ENCODE measurements around the gene OVOL1. TPM values are rescaled to one million over a fixed set of nuclear protein-coding genes. Genes with fewer than 3 reads are reported as not detected.

The OVOL1 gene
- total and polyA plus RNA-seq, 4 donors, result 0.05 TPM; not detected in 3

DNA sequence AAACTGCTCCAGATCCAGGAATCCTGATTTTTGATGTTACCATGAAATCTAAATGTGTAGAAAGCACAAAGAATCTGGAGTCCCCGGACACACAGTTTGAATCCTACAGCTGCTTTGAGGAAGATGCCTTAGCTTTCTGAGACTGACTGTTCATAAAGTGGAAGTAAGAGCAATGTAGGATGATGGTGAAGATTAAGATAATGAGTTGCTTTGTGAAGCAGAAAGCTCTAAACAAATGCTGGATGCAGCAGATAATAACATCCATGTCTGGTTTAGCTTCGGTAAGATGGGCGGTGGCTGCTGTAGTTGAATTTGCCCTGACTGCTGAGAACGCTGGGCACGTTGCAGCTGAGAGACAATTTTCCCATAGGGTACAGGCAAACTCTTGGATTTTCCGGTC lies 20.1 kb downstream of the OVOL1 start:
- Histone ChIP-seq H3K9ac (ENCODE audit: low read depth in 1 of 2, low read length in 2 of 2) (no peak overlapping the region), H3K9me3 (ENCODE audit: control insufficient read depth in 4 of 4, low read length in 3 of 4) (no peaks in the 10 kb centered on the region), H3K27me3 (ENCODE audit: control insufficient read depth in 4 of 4, insufficient read depth in 4 of 4, low read length in 3 of 4) (peaks cover 0 to 3% (median 0%) of the 10 kb centered on the region in 4 donors), H3K36me3 (ENCODE audit: control insufficient read depth in 4 of 4, insufficient read depth in 3 of 4, low read depth in 1 of 4, low read length in 3 of 4) (no peaks in the 10 kb centered on the region), H3K4me3 (ENCODE audit: low read depth in 1 of 3, low read length in 3 of 3) (no peak overlapping the region), H3K4me1 (ENCODE audit: control insufficient read depth in 4 of 4, insufficient read depth in 4 of 4, low read length in 3 of 4) (no peaks in the 10 kb centered on the region), H3K27ac (ENCODE audit: low read depth in 1 of 2, low read length in 2 of 2) (no peak overlapping the region)
- TF ChIP-seq, protein P1, sequence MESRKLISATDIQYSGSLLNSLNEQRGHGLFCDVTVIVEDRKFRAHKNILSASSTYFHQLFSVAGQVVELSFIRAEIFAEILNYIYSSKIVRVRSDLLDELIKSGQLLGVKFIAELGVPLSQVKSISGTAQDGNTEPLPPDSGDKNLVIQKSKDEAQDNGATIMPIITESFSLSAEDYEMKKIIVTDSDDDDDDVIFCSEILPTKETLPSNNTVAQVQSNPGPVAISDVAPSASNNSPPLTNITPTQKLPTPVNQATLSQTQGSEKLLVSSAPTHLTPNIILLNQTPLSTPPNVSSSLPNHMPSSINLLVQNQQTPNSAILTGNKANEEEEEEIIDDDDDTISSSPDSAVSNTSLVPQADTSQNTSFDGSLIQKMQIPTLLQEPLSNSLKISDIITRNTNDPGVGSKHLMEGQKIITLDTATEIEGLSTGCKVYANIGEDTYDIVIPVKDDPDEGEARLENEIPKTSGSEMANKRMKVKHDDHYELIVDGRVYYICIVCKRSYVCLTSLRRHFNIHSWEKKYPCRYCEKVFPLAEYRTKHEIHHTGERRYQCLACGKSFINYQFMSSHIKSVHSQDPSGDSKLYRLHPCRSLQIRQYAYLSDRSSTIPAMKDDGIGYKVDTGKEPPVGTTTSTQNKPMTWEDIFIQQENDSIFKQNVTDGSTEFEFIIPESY (IDR thresholded peaks at IDR 0.05), result no peak
- TF ChIP-seq HNF4A (conservative IDR thresholded peaks at IDR 0.05), result no peak
- no peak for TF ChIP-seq EGR1 (IDR thresholded peaks at IDR 0.05; ENCODE audit: low read depth in 2 of 2)
- TF ChIP-seq, protein P2, sequence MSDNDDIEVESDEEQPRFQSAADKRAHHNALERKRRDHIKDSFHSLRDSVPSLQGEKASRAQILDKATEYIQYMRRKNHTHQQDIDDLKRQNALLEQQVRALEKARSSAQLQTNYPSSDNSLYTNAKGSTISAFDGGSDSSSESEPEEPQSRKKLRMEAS (IDR thresholded peaks at IDR 0.05), result no peak
- no peak for TF ChIP-seq HNF4G (IDR thresholded peaks at IDR 0.05)
- no peak for TF ChIP-seq RXRA (IDR thresholded peaks at IDR 0.05)
- no peak for TF ChIP-seq RAD21 (IDR thresholded peaks at IDR 0.05)
- 69% methylated on average over 6 of the region's 6 CpGs for WGBS
- no peak for DNase-seq (ENCODE audit: low spot score)

DNA sequence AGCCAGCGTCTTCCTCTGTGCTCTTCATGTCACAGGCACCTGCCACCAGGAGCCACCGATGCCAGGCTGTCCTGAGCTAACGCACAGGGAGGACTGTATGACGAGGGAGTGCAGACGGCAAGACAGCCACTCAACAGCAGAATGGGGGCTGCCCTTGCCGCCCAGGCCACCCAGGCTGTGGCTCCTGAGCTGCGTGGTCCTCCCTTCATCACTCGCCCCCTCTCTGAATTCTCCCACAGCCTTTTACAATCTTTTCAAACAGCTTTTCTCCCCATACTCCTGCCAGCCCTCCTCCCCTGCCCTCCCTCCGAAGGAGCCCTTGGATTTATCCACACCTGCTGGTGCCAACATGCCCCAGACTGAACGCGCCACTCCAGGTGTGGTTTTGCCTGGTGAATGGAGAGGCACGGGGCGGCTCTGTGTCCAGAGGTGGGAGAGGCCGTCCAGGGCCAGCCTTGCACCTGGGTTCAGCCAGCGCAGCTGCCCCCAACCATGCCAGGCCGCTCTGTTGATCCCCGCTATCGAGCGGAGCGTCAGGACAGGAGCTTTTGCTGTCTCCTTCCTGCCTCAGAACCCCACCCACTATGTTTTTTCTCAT lies 22.0 kb downstream of the OVOL1 start:
- 76% methylated on average over 20 of the region's 20 CpGs for WGBS
- no peak overlapping the region for H3K9ac ChIP-seq (ENCODE audit: low read depth in 1 of 2, low read length in 2 of 2)
- TF ChIP-seq, protein P3, sequence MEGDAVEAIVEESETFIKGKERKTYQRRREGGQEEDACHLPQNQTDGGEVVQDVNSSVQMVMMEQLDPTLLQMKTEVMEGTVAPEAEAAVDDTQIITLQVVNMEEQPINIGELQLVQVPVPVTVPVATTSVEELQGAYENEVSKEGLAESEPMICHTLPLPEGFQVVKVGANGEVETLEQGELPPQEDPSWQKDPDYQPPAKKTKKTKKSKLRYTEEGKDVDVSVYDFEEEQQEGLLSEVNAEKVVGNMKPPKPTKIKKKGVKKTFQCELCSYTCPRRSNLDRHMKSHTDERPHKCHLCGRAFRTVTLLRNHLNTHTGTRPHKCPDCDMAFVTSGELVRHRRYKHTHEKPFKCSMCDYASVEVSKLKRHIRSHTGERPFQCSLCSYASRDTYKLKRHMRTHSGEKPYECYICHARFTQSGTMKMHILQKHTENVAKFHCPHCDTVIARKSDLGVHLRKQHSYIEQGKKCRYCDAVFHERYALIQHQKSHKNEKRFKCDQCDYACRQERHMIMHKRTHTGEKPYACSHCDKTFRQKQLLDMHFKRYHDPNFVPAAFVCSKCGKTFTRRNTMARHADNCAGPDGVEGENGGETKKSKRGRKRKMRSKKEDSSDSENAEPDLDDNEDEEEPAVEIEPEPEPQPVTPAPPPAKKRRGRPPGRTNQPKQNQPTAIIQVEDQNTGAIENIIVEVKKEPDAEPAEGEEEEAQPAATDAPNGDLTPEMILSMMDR (IDR thresholded peaks at IDR 0.05; ENCODE audit: low read depth, low read length, missing input control), result no peak
- no peak for TF ChIP-seq NR2F2 (IDR thresholded peaks at IDR 0.05)
- TF ChIP-seq RXRA (IDR thresholded peaks at IDR 0.05), result no peak
- no peak for TF ChIP-seq FOXA2 (IDR thresholded peaks at IDR 0.05)
- TF ChIP-seq GABPA (IDR thresholded peaks at IDR 0.05 in 1 of 2, conservative IDR thresholded peaks at IDR 0.05 in 1 of 2), result no peak
- no peak for TF ChIP-seq HNF4G (IDR thresholded peaks at IDR 0.05)
- no peak for TF ChIP-seq RAD21 (IDR thresholded peaks at IDR 0.05)
- no peak for TF ChIP-seq SP1 (IDR thresholded peaks at IDR 0.05)
- no peak for TF ChIP-seq TAF1 (conservative IDR thresholded peaks at IDR 0.05)
- TF ChIP-seq, protein P1 (IDR thresholded peaks at IDR 0.05), result no peak
- TF ChIP-seq EGR1 (IDR thresholded peaks at IDR 0.05; ENCODE audit: low read depth in 2 of 2), result no peak
- TF ChIP-seq, protein P4, sequence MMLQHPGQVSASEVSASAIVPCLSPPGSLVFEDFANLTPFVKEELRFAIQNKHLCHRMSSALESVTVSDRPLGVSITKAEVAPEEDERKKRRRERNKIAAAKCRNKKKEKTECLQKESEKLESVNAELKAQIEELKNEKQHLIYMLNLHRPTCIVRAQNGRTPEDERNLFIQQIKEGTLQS (IDR thresholded peaks at IDR 0.05), result no peak
- TF ChIP-seq FOXA1 (IDR thresholded peaks at IDR 0.05), result no peak
- no peak for TF ChIP-seq YY1 (IDR thresholded peaks at IDR 0.05)
- TF ChIP-seq JUND (IDR thresholded peaks at IDR 0.05), result no peak
- TF ChIP-seq, protein P5, sequence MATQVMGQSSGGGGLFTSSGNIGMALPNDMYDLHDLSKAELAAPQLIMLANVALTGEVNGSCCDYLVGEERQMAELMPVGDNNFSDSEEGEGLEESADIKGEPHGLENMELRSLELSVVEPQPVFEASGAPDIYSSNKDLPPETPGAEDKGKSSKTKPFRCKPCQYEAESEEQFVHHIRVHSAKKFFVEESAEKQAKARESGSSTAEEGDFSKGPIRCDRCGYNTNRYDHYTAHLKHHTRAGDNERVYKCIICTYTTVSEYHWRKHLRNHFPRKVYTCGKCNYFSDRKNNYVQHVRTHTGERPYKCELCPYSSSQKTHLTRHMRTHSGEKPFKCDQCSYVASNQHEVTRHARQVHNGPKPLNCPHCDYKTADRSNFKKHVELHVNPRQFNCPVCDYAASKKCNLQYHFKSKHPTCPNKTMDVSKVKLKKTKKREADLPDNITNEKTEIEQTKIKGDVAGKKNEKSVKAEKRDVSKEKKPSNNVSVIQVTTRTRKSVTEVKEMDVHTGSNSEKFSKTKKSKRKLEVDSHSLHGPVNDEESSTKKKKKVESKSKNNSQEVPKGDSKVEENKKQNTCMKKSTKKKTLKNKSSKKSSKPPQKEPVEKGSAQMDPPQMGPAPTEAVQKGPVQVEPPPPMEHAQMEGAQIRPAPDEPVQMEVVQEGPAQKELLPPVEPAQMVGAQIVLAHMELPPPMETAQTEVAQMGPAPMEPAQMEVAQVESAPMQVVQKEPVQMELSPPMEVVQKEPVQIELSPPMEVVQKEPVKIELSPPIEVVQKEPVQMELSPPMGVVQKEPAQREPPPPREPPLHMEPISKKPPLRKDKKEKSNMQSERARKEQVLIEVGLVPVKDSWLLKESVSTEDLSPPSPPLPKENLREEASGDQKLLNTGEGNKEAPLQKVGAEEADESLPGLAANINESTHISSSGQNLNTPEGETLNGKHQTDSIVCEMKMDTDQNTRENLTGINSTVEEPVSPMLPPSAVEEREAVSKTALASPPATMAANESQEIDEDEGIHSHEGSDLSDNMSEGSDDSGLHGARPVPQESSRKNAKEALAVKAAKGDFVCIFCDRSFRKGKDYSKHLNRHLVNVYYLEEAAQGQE (IDR thresholded peaks at IDR 0.05), result no peak
- TF ChIP-seq, protein P2 (IDR thresholded peaks at IDR 0.05), result no peak
- TF ChIP-seq HNF4A (conservative IDR thresholded peaks at IDR 0.05), result no peak
- no peak overlapping the region for H3K27ac ChIP-seq (ENCODE audit: low read depth in 1 of 2, low read length in 2 of 2)
- H3K36me3 ChIP-seq (ENCODE audit: control insufficient read depth in 4 of 4, insufficient read depth in 3 of 4, low read depth in 1 of 4, low read length in 3 of 4), result no peaks in the 10 kb centered on the region
- no peaks in the 10 kb centered on the region for H3K9me3 ChIP-seq (ENCODE audit: control insufficient read depth in 4 of 4, low read length in 3 of 4)
- peaks cover 0 to 3% (median 0%) of the 10 kb centered on the region in 4 donors for H3K27me3 ChIP-seq (ENCODE audit: control insufficient read depth in 4 of 4, insufficient read depth in 4 of 4, low read length in 3 of 4)
- no peak for DNase-seq (ENCODE audit: low spot score)
- H3K4me1 ChIP-seq (ENCODE audit: control insufficient read depth in 4 of 4, insufficient read depth in 4 of 4, low read length in 3 of 4), result no peaks in the 10 kb centered on the region
- H3K4me3 ChIP-seq (ENCODE audit: low read depth in 1 of 3, low read length in 3 of 3), result no peak overlapping the region

All from liver (tissue), 9 donors.